CD4-positive, alpha-beta T cell (primary cell): ENCODE data around the gene EMC9. TPM values are rescaled to one million over a fixed set of nuclear protein-coding genes. Genes with fewer than 3 reads are reported as not detected.

Experiments used
- ATAC-seq: fragments of 200-7000 bp; cut with Tn5 transposase; one replicate; pipeline ENCODE4 v1.10.0; 2022; ENCODE audit warnings: mild to moderate bottlenecking; ENCODE audit not compliant: poor library complexity
- CTCF ChIA-PET: fragments of 350-600 bp; sonication (Branson Sonifier 250); formaldehyde crosslinking; loops from one replicate; lab custom pipeline; 2021; ENCODE audit warnings: antibody characterized with exemption, inconsistent platforms; lab: Charles Lee
- POLR2A ChIA-PET: fragments of 350-600 bp; sonication (Branson Sonifier 250); formaldehyde crosslinking; loops from one replicate; lab custom pipeline; 2021; ENCODE audit warnings: antibody characterized with exemption, inconsistent platforms; lab: Charles Lee
- DNase-seq, 14 experiments: peaks; one replicate each; pipeline ENCODE4 v3.0.0-alpha.2; 2013 to 2020; ENCODE audit warnings: mixed read lengths in 2 of 14
- H3K27ac ChIP-seq, 2 donors: one replicate each; pipeline versions ENCODE4 v1.5.1 to v1.7.0; 2013; ENCODE audit warnings: low read length in 2 of 2, low read depth in 1 of 2, mild to moderate bottlenecking in 1 of 2
- H3K27me3 ChIP-seq, 2 experiments: 1 replicate in 1 of 2; 2 replicates in 1 of 2; pipeline versions ENCODE4 v1.6.1 to v1.7.0; 2013; ENCODE audit warnings: low read length in 2 of 2, control low read depth in 1 of 2, mild to moderate bottlenecking in 1 of 2, moderate library complexity in 1 of 2; ENCODE audit not compliant: insufficient read depth in 2 of 2, control insufficient read depth in 1 of 2
- H3K36me3 ChIP-seq: one replicate; pipeline ENCODE4 v1.6.1; 2013; ENCODE audit warnings: low read length, control low read depth; ENCODE audit not compliant: insufficient read depth
- H3K4me1 ChIP-seq: one replicate; pipeline ENCODE4 v1.6.1; 2013; ENCODE audit warnings: low read length, control low read depth; ENCODE audit not compliant: insufficient read depth
- H3K4me3 ChIP-seq: one replicate; pipeline ENCODE4 v1.5.1; 2013; ENCODE audit warnings: mild to moderate bottlenecking, low read length, moderate library complexity
- H3K9me3 ChIP-seq, 2 experiments: 1 replicate in 1 of 2; 2 replicates in 1 of 2; pipeline versions ENCODE4 v1.6.1 to v1.7.0; 2013; ENCODE audit warnings: low read length in 2 of 2, mild to moderate bottlenecking in 2 of 2, control low read depth in 1 of 2, moderate library complexity in 1 of 2; ENCODE audit not compliant: control insufficient read depth in 1 of 2, insufficient read depth in 1 of 2
- H3K27ac Mint-ChIP-seq: one replicate; pipeline ENCODE4 v1.8.0; 2020; ENCODE audit warnings: mixed read lengths
- H3K27me3 Mint-ChIP-seq: one replicate; pipeline ENCODE4 v1.8.0; 2021; ENCODE audit warnings: mixed read lengths
- H3K36me3 Mint-ChIP-seq: one replicate; pipeline ENCODE4 v1.8.0; 2021; ENCODE audit warnings: low read depth, mixed read lengths
- H3K4me1 Mint-ChIP-seq: one replicate; pipeline ENCODE4 v1.8.0; 2021; ENCODE audit warnings: low read depth, mixed read lengths
- H3K4me3 Mint-ChIP-seq: one replicate; pipeline ENCODE4 v1.8.0; 2020; ENCODE audit warnings: mild to moderate bottlenecking, mixed read lengths
- H3K9me3 Mint-ChIP-seq: one replicate; pipeline ENCODE4 v1.8.0; 2020; ENCODE audit warnings: mixed read lengths
- intact Hi-C, 2 experiments: fragments of 100-400 bp; cut with DNase I in 1 of 2; cut with micrococcal nuclease in 1 of 2; formaldehyde crosslinking; loops; one replicate each; pipeline versions ENCODE4 v1.15.1 to v1.9.0; 2023 to 2025; cut with DNase I, micrococcal nuclease
- total RNA-seq, 174 experiments: library from RNA in 2 of 174; stranded (reverse) in 2 of 174; gene quantifications; one replicate each; pipeline ENCODE4 v1.2.3 and lab custom pipeline; 2021 to 2026
- TF ChIP-seq, protein P1 (sequence below): fragments of 200-600 bp; IDR thresholded peaks from one replicate; pipeline ENCODE4 v1.8.0; 2022; ENCODE audit warnings: antibody characterized with exemption, mild to moderate bottlenecking

Gene EMC9
- total RNA-seq, 2 experiments from 2014 or later: 11.8 to 13.1 TPM

GRCh38 chr14:24093901-24094840 is 47.2 kb downstream of the EMC9 start, which contains the start of gene PCK2:
TSS of gene PCK2 (plus strand) at chr14:24094311. CDS start at chr14:24094406, 95 bp downstream.
- H3K4me3 Mint-ChIP-seq: peak within 1 kb of the TSS; percentile 97
- intact Hi-C loops: loop anchor here (1.0 to 10.0 kb wide), 4 partner anchors 15 to 119 kb away; no protein-coding TSS in a partner anchor
- peak; percentile 77 for ATAC-seq

DNA sequence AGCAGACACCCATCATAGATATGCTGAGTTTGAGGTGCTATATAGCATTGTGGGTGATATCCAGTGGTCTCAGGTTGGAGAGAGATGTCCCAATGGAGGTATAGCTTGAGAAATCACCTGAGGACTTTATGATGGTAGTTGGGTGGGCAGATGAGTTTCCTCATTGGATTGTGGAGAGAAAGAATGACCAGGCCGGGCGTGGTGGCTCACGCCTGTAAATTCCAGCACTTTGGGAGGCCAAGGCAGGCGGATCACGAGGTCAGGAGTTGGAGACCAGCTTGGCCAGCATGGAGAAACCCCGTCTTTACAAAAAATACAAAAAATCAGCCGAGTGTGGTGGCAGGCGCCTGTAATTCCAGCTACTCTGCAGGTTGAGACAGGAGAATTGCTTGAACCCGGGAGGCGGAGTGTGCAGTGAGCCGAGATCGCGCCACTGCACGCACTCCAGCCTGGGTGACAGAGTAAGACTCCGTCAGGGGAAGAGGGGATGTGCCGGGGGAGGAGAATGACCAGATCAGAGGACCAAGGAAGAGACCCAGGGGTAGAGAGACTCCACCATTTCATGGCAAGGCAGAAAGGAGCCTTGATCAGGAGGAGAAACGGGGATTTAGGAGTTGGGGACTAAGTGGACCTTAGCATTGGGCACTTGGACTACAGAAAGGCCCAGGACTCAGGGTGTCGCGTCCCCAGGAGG is 48.0 kb downstream of the EMC9 start:
- DNase-seq: no peak
- Histone ChIP-seq H3K27me3 (no peaks in the 10 kb centered on the region), H3K36me3 (peaks cover 6% of the 10 kb centered on the region), H3K4me3 (peak overlapping the region; percentile 97), H3K27ac (peak overlapping the region in 1 of 2 donors; percentile 78), H3K9me3 (no peaks in the 10 kb centered on the region), H3K4me1 (peaks cover 29% of the 10 kb centered on the region)
- no peaks in the 10 kb centered on the region for H3K9me3 Mint-ChIP-seq
- intact Hi-C loops: loop anchor here in 1 of 2 experiments (10.0 kb wide), 1 partner anchor 119 kb away; no protein-coding TSS in a partner anchor
- POLR2A ChIA-PET: interaction anchor here (1.3 to 8.5 kb wide), 11 partner anchors 13 to 149 kb away, joined by 3 to 89 read pairs (median 14); partner anchors contain the start of genes DCAF11, EMC9, IRF9 and NRL
- H3K36me3 Mint-ChIP-seq: peaks cover 15% of the 10 kb centered on the region
- H3K4me3 Mint-ChIP-seq: peak overlapping the region; percentile 97
- TF ChIP-seq, protein P1, sequence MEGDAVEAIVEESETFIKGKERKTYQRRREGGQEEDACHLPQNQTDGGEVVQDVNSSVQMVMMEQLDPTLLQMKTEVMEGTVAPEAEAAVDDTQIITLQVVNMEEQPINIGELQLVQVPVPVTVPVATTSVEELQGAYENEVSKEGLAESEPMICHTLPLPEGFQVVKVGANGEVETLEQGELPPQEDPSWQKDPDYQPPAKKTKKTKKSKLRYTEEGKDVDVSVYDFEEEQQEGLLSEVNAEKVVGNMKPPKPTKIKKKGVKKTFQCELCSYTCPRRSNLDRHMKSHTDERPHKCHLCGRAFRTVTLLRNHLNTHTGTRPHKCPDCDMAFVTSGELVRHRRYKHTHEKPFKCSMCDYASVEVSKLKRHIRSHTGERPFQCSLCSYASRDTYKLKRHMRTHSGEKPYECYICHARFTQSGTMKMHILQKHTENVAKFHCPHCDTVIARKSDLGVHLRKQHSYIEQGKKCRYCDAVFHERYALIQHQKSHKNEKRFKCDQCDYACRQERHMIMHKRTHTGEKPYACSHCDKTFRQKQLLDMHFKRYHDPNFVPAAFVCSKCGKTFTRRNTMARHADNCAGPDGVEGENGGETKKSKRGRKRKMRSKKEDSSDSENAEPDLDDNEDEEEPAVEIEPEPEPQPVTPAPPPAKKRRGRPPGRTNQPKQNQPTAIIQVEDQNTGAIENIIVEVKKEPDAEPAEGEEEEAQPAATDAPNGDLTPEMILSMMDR: no peak
- peaks cover 37% of the 10 kb centered on the region for H3K4me1 Mint-ChIP-seq
- CTCF ChIA-PET: interaction anchor here (0.7 to 7.3 kb wide), 3 partner anchors 11 to 149 kb away, joined by 3 to 63 read pairs (median 3); partner anchors contain the start of gene TINF2
- H3K27ac Mint-ChIP-seq: peak overlapping the region; percentile 90
- ATAC-seq: no peak
- H3K27me3 Mint-ChIP-seq: no peaks in the 10 kb centered on the region

More at GRCh38 chr14:24093901-24094840, 47.2 kb downstream of the EMC9 start, which contains the start of gene PCK2:
- Mint-ChIP-seq H3K4me1 (peaks cover 37% of the 10 kb centered on the region), H3K27me3 (no peaks in the 10 kb centered on the region), H3K27ac (peak within 1 kb of the TSS; percentile 90), H3K9me3 (no peaks in the 10 kb centered on the region), H3K36me3 (peaks cover 15% of the 10 kb centered on the region)
- POLR2A ChIA-PET: interaction anchor here (1.1 to 8.5 kb wide), 15 partner anchors 10 to 773 kb away, joined by 3 to 89 read pairs (median 10); partner anchors contain the start of genes CHMP4A, DCAF11, DHRS1 and EMC9
- TF ChIP-seq, protein P1: no peak
- H3K4me3 ChIP-seq: peak within 1 kb of the TSS; percentile 97
- peaks cover 13% of the 10 kb centered on the region for H3K36me3 ChIP-seq
- CTCF ChIA-PET: interaction anchor here (1.9 to 7.3 kb wide), 2 partner anchors 13 to 14 kb away, joined by 7 to 63 read pairs; no protein-coding TSS in a partner anchor
- peaks cover 29% of the 10 kb centered on the region for H3K4me1 ChIP-seq
- DNase-seq: peak; percentile 53 to 82 (median 67)
- H3K9me3 ChIP-seq: no peaks in the 10 kb centered on the region
- no peaks in the 10 kb centered on the region for H3K27me3 ChIP-seq
- H3K27ac ChIP-seq: peak within 1 kb of the TSS; percentile 71 to 78
